SK-N-SH (cell line): ENCODE results near the gene MFSD8. TPM values are rescaled to one million over a fixed set of nuclear protein-coding genes. Genes with fewer than 3 reads are reported as not detected.
"Not testable (repeated sequence)": the region's sequence is repeated elsewhere in the genome, so short reads cannot be mapped to it uniquely, and the experiment has no call there.

Experiments
- CTCF ChIA-PET: fragments of 300-600, 350-600 bp; formaldehyde crosslinking; extraction: SDS; loops from one replicate; lab custom pipeline; 2021; lab: Yijun Ruan, JAX
- POLR2A ChIA-PET: fragments of 350-600 bp; sonication (Branson Sonifier 250); formaldehyde crosslinking; extraction: SDS; loops from one replicate; lab custom pipeline; 2020; ENCODE audit warnings: antibody characterized with exemption, inconsistent platforms; lab: Yijun Ruan, JAX
- DNase-seq: peaks from one replicate; pipeline ENCODE4 v3.0.0; 2012
- H2AFZ ChIP-seq: fragments of 200-600 bp; sonication (generic); 2 replicates; pipeline ENCODE4 v1.8.1; 2016; ENCODE audit warnings: antibody characterized with exemption, mild to moderate bottlenecking, low read depth
- H3F3A ChIP-seq: fragments of 200-600 bp; sonication (generic); replicated peaks from 2 replicates; pipeline ENCODE3; 2016; ENCODE audit warnings: antibody characterized with exemption, mild to moderate bottlenecking; ENCODE audit not compliant: insufficient read depth
- H3K27ac ChIP-seq, 2 experiments: fragments of 200-500 bp in 1 of 2; fragments of 200-600 bp in 1 of 2; sonication (Bioruptor generic) in 1 of 2; sonication (generic), shearing (Covaris generic) in 1 of 2; 2 replicates each; pipeline versions ENCODE4 v1.5.1 to v1.6.1; 2014 to 2016; ENCODE audit warnings: low read depth in 2 of 2, inconsistent platforms in 1 of 2, low read length in 1 of 2, mild to moderate bottlenecking in 1 of 2, mixed read lengths in 1 of 2
- H3K27me3 ChIP-seq: fragments of 200-600 bp; sonication (generic), shearing (Covaris generic); 2 replicates; pipeline ENCODE4 v1.6.1; 2016; ENCODE audit warnings: mixed run types; ENCODE audit not compliant: insufficient read depth
- H3K36me3 ChIP-seq, 2 experiments: fragments of 200-500 bp in 1 of 2; fragments of 200-600 bp in 1 of 2; sonication (Bioruptor generic) in 1 of 2; sonication (generic) in 1 of 2; replicated peaks in 1 of 2; 2 replicates each; pipeline versions ENCODE3 to v1.5.1; 2014 to 2016; ENCODE audit warnings: low read length in 1 of 2, mild to moderate bottlenecking in 1 of 2; ENCODE audit not compliant: insufficient read depth in 2 of 2, control insufficient read depth in 1 of 2
- H3K4me1 ChIP-seq, 2 experiments: fragments of 200-500 bp in 1 of 2; fragments of 200-600 bp in 1 of 2; sonication (Bioruptor generic) in 1 of 2; sonication (generic), shearing (Covaris generic) in 1 of 2; 2 replicates each; pipeline versions ENCODE4 v1.5.1 to v1.6.1; 2014 to 2016; ENCODE audit warnings: low read depth in 1 of 2, low read length in 1 of 2, mixed run types in 1 of 2; ENCODE audit not compliant: insufficient read depth in 2 of 2, control insufficient read depth in 1 of 2
- H3K4me2 ChIP-seq: fragments of 200-600 bp; sonication (generic), shearing (Covaris generic); 2 replicates; pipeline ENCODE4 v1.6.1; 2017; ENCODE audit warnings: mixed run types
- H3K4me3 ChIP-seq, 2 experiments: fragments of 200-500 bp in 1 of 2; fragments of 200-600 bp in 1 of 2; sonication (Bioruptor generic) in 1 of 2; sonication (generic), shearing (Covaris generic) in 1 of 2; 2 replicates each; pipeline versions ENCODE4 v1.5.1 to v1.8.1; 2014 to 2016; ENCODE audit warnings: low read depth in 2 of 2, inconsistent platforms in 1 of 2, low read length in 1 of 2, mild to moderate bottlenecking in 1 of 2, mixed read lengths in 1 of 2, moderate library complexity in 1 of 2
- H3K79me2 ChIP-seq: fragments of 200-600 bp; sonication (generic); 2 replicates; pipeline ENCODE4 v1.8.1; 2017; ENCODE audit warnings: mild to moderate bottlenecking; ENCODE audit not compliant: insufficient read depth
- H3K9ac ChIP-seq: fragments of 200-600 bp; sonication (generic); 2 replicates; pipeline ENCODE4 v1.6.1; 2017; ENCODE audit warnings: mixed run types
- H3K9me2 ChIP-seq: fragments of 200-600 bp; sonication (generic); 2 replicates; pipeline ENCODE4 v1.6.1; 2017; ENCODE audit warnings: mixed run types
- H3K9me3 ChIP-seq: fragments of 200-600 bp; sonication (generic); 2 replicates; pipeline ENCODE4 v1.6.1; 2017; ENCODE audit warnings: mixed run types, mild to moderate bottlenecking, moderate library complexity
- H4K20me1 ChIP-seq: fragments of 200-600 bp; sonication (generic); 2 replicates; pipeline ENCODE4 v1.6.1; 2017; ENCODE audit warnings: mild to moderate bottlenecking, mixed run types; ENCODE audit not compliant: insufficient read depth
- CTCF ChIP-seq: fragments of 200-600 bp; sonication (generic); IDR thresholded peaks from 2 replicates; pipeline ENCODE4 v1.6.1; 2017; ENCODE audit warnings: antibody characterized with exemption, mild to moderate bottlenecking, moderate library complexity
- FOXJ3 ChIP-seq: sonication (generic); formaldehyde crosslinking; IDR thresholded peaks from 2 replicates; pipeline ENCODE4 v1.5.1; 2020; ENCODE audit warnings: mild to moderate bottlenecking, missing genetic modification reagents
- FOXM1 ChIP-seq: IDR thresholded peaks from 2 replicates; pipeline ENCODE4 v1.4.0; 2012; ENCODE audit warnings: low read depth, mild to moderate bottlenecking
- GABPA ChIP-seq: IDR thresholded peaks from 2 replicates; pipeline ENCODE4 v1.4.0; 2012; ENCODE audit warnings: low read depth, mild to moderate bottlenecking
- GATA2 ChIP-seq: sonication (generic); formaldehyde crosslinking; IDR thresholded peaks from 2 replicates; pipeline ENCODE4 v1.5.0; 2020; ENCODE audit warnings: mild to moderate bottlenecking, missing genetic modification reagents
- NFIC ChIP-seq: IDR thresholded peaks from 2 replicates; pipeline ENCODE4 v1.4.0; 2012; ENCODE audit warnings: borderline replicate concordance
- NRF1 ChIP-seq: IDR thresholded peaks from 2 replicates; pipeline ENCODE4 v1.6.1; 2012; ENCODE audit warnings: low read depth, mild to moderate bottlenecking, low read length
- PBX3 ChIP-seq: IDR thresholded peaks from 2 replicates; pipeline ENCODE4; 2012
- RAD21 ChIP-seq: IDR thresholded peaks from 2 replicates; pipeline ENCODE4 v1.6.1; 2012; ENCODE audit warnings: mild to moderate bottlenecking, low read length
- RXRA ChIP-seq: IDR thresholded peaks from 2 replicates; pipeline ENCODE4 v1.4.0; 2012; ENCODE audit warnings: low read depth, mild to moderate bottlenecking, borderline replicate concordance
- SMC3 ChIP-seq: IDR thresholded peaks from 2 replicates; pipeline ENCODE4 v1.6.1; 2012; ENCODE audit warnings: low read depth, low read length, improper control_type of control experiment
- TAF1 ChIP-seq: IDR thresholded peaks from 2 replicates; pipeline ENCODE4 v1.6.1; 2012; ENCODE audit warnings: low read depth, mild to moderate bottlenecking, low read length, moderate library complexity, borderline replicate concordance
- USF2 ChIP-seq: fragments of 150-350 bp; IDR thresholded peaks from 2 replicates; pipeline ENCODE4 v1.6.1; 2017; ENCODE audit warnings: antibody characterized with exemption, low read length, low read depth, borderline replicate concordance
- YY1 ChIP-seq: IDR thresholded peaks from 2 replicates; pipeline ENCODE4 v1.4.0; 2012; ENCODE audit warnings: low read depth, mild to moderate bottlenecking
- WGBS: methylation state at CpG from one replicate; pipeline ENCODE4 v1.1.6; 2017; ENCODE audit warnings: low lambda C conversion rate; 5-methylcytosine and 5-hydroxymethylcytosine counted together
- polyA plus RNA-seq, 3 experiments: library from polyadenylated mRNA; depleted of rRNA; stranded (reverse); fragments of >200 nt; gene quantifications; 2 replicates each; pipeline ENCODE4 v1.2.3, GENCODE V29; 2012

The MFSD8 gene
- polyA plus RNA-seq, 1 of the 3 experiments (the other 2 are of a cell fraction), result 7.5 TPM

GRCh38 chr4:127997534-127998388, 32.8 kb upstream of the MFSD8 start:
- ChIA-PET CTCF (interaction anchor here (0.8 kb wide), 1 partner anchor 49 kb away, joined by 3 read pairs; no protein-coding TSS in a partner anchor), POLR2A (no interaction called here)
- peaks cover 3% of the 10 kb centered on the region for H3F3A ChIP-seq
- DNase-seq, result no peak
- peaks cover 0 to 22% of the 10 kb centered on the region in 2 experiments for H3K36me3 ChIP-seq
- no peak overlapping the region for H2AFZ ChIP-seq
- no peak overlapping the region for H3K4me3 ChIP-seq
- no peaks in the 10 kb centered on the region; the same call in 1 of the 2 replicates for H3K9me3 ChIP-seq
- no peaks in the 10 kb centered on the region for H3K27me3 ChIP-seq
- no peaks in the 10 kb centered on the region for H3K79me2 ChIP-seq
- no peak overlapping the region for H3K9ac ChIP-seq
- H4K20me1 ChIP-seq, result no peaks in the 10 kb centered on the region
- no peaks in the 10 kb centered on the region for H3K9me2 ChIP-seq
- WGBS, result 86% methylated on average over 8 of the region's 8 CpGs
- no peak overlapping the region for H3K4me2 ChIP-seq
- H3K4me1 ChIP-seq, result no peaks in the 10 kb centered on the region
- no peak for TF ChIP-seq CTCF
- no peak for TF ChIP-seq NFIC
- TF ChIP-seq RXRA, result no peak
- no peak for TF ChIP-seq FOXM1
- TF ChIP-seq PBX3, result no peak
- TF ChIP-seq RAD21, result no peak
- TF ChIP-seq GATA2 (CRISPR knock-in tag), result no peak
- TF ChIP-seq YY1, result no peak
- TF ChIP-seq USF2, result no peak
- TF ChIP-seq TAF1, result no peak
- TF ChIP-seq SMC3, result no peak
- TF ChIP-seq GABPA, result no peak
- TF ChIP-seq NRF1, result no peak
- TF ChIP-seq FOXJ3, result no peak
- no peak overlapping the region for H3K27ac ChIP-seq

GRCh38 chr4:127996521-127996920, 31.5 kb upstream of the MFSD8 start:
- H3K79me2 ChIP-seq, H3K4me3 ChIP-seq, DNase-seq, POLR2A ChIA-PET, CTCF ChIA-PET, H3F3A ChIP-seq, H3K9me3 ChIP-seq, H3K27ac ChIP-seq, H2AFZ ChIP-seq, H4K20me1 ChIP-seq, H3K4me1 ChIP-seq, H3K4me2 ChIP-seq, H3K9ac ChIP-seq, H3K9me2 ChIP-seq, H3K27me3 ChIP-seq: not testable (repeated sequence)
- peaks cover 0 to 20% of the 10 kb centered on the region in 2 experiments for H3K36me3 ChIP-seq
- 96% methylated on average over 6 of the region's 6 CpGs for WGBS
